ENCODE data around the gene PCBP1. TPM values are rescaled to one million over a fixed set of nuclear protein-coding genes. Genes with fewer than 3 reads are reported as not detected.
"Not testable (repeated sequence)": the region's sequence is repeated elsewhere in the genome, so short reads cannot be mapped to it uniquely, and the experiment has no call there.

The PCBP1 gene
- total and polyA plus RNA-seq, 2 donors from 2014 or later = 224 to 298 TPM

GRCh38 chr2:70047451-70047850, 39.8 kb upstream of the PCBP1 start:
- no peaks in the 10 kb centered on the region for H3K27me3 ChIP-seq (ENCODE audit: control insufficient read depth, insufficient read depth, low read length)
- intact Hi-C loops (cut with DNase I) = no loop called here
- H3K9me3 ChIP-seq (ENCODE audit: control insufficient read depth in 2 of 3, insufficient read depth in 1 of 3, low read length in 3 of 3) = no peaks in the 10 kb centered on the region
- no peak overlapping the region for H3K27ac ChIP-seq (ENCODE audit: low read depth in 2 of 2, low read length in 2 of 2)
- H3K9ac ChIP-seq (ENCODE audit: low read length in 3 of 3) = no peak overlapping the region
- peaks cover 0 to 5% (median 0%) of the 10 kb centered on the region in 3 donors for H3K4me1 ChIP-seq (ENCODE audit: control insufficient read depth in 2 of 3, insufficient read depth in 2 of 3, low read depth in 1 of 3, low read length in 3 of 3)
- DNase-seq (no peak), FAIRE-seq (no peak)
- no peak overlapping the region for H3K4me3 ChIP-seq (ENCODE audit: low read length in 3 of 3)
- peaks cover 0 to 25% (median 6%) of the 10 kb centered on the region in 3 donors for H3K36me3 ChIP-seq (ENCODE audit: control insufficient read depth in 2 of 3, insufficient read depth in 3 of 3, low read length in 3 of 3)
- no peak for TF ChIP-seq CTCF (IDR thresholded peaks at IDR 0.05; ENCODE audit: borderline replicate concordance, extremely low read depth, insufficient read depth)

GRCh38 chr2:70049255-70049654, 38.0 kb upstream of the PCBP1 start:
- no peak overlapping the region for H3K27ac ChIP-seq (ENCODE audit: low read depth in 2 of 2, low read length in 2 of 2)
- no peak for TF ChIP-seq CTCF (IDR thresholded peaks at IDR 0.05; ENCODE audit: borderline replicate concordance, extremely low read depth, insufficient read depth)
- DNase-seq = no peak
- intact Hi-C loops (cut with DNase I) = no loop called here
- H3K27me3 ChIP-seq (ENCODE audit: control insufficient read depth, insufficient read depth, low read length) = no peaks in the 10 kb centered on the region
- no peak overlapping the region for H3K4me3 ChIP-seq (ENCODE audit: low read length in 3 of 3)
- no peaks in the 10 kb centered on the region for H3K9me3 ChIP-seq (ENCODE audit: control insufficient read depth in 2 of 3, insufficient read depth in 1 of 3, low read length in 3 of 3)
- no peak overlapping the region for H3K9ac ChIP-seq (ENCODE audit: low read length in 3 of 3)
- FAIRE-seq = no peak
- peaks cover 0 to 37% (median 6%) of the 10 kb centered on the region in 3 donors for H3K36me3 ChIP-seq (ENCODE audit: control insufficient read depth in 2 of 3, insufficient read depth in 3 of 3, low read length in 3 of 3)
- H3K4me1 ChIP-seq (ENCODE audit: control insufficient read depth in 2 of 3, insufficient read depth in 2 of 3, low read depth in 1 of 3, low read length in 3 of 3) = peaks cover 0 to 5% (median 0%) of the 10 kb centered on the region in 3 donors

- Histone ChIP-seq H3K9me3 (ENCODE audit: control insufficient read depth in 2 of 3, insufficient read depth in 1 of 3, low read length in 3 of 3) (no peaks in the 10 kb centered on the region), H3K4me3 (ENCODE audit: low read length in 3 of 3) (no peak overlapping the region), H3K36me3 (ENCODE audit: control insufficient read depth in 2 of 3, insufficient read depth in 3 of 3, low read length in 3 of 3) (peaks cover 3 to 39% (median 6%) of the 10 kb centered on the region in 3 donors), H3K4me1 (ENCODE audit: control insufficient read depth in 2 of 3, insufficient read depth in 2 of 3, low read depth in 1 of 3, low read length in 3 of 3) (peaks cover 0 to 5% (median 0%) of the 10 kb centered on the region in 3 donors), H3K27ac (ENCODE audit: low read depth in 2 of 2, low read length in 2 of 2) (no peak overlapping the region), H3K27me3 (ENCODE audit: control insufficient read depth, insufficient read depth, low read length) (no peaks in the 10 kb centered on the region), H3K9ac (ENCODE audit: low read length in 3 of 3) (no peak overlapping the region)
- no peak for DNase-seq
- intact Hi-C loops (cut with DNase I) = no loop called here
- no peak for TF ChIP-seq CTCF (IDR thresholded peaks at IDR 0.05; ENCODE audit: borderline replicate concordance, extremely low read depth, insufficient read depth)
- no peak for FAIRE-seq
These were observed 36.4 kb upstream of the PCBP1 start for GRCh38 chr2:70050631-70051425.

GRCh38 chr2:70055259-70055658, 32.0 kb upstream of the PCBP1 start:
- H3K4me3 ChIP-seq (ENCODE audit: low read length in 3 of 3); H3K4me1 ChIP-seq (ENCODE audit: control insufficient read depth in 2 of 3, insufficient read depth in 2 of 3, low read depth in 1 of 3, low read length in 3 of 3); H3K27ac ChIP-seq (ENCODE audit: low read depth in 2 of 2, low read length in 2 of 2); H3K9ac ChIP-seq (ENCODE audit: low read length in 3 of 3); DNase-seq; H3K27me3 ChIP-seq (ENCODE audit: control insufficient read depth, insufficient read depth, low read length); H3K9me3 ChIP-seq (ENCODE audit: control insufficient read depth in 2 of 3, insufficient read depth in 1 of 3, low read length in 3 of 3); FAIRE-seq; intact Hi-C loops (cut with DNase I): not testable (repeated sequence)
- peaks cover 3 to 25% (median 5%) of the 10 kb centered on the region in 3 donors for H3K36me3 ChIP-seq (ENCODE audit: control insufficient read depth in 2 of 3, insufficient read depth in 3 of 3, low read length in 3 of 3)
